Measurements from ENCODE around the gene GAB1. TPM values are rescaled to one million over a fixed set of nuclear protein-coding genes. Genes with fewer than 3 reads are reported as not detected.

The GAB1 gene
- total RNA-seq, 2 donors from 2014 or later, result 28.3 to 33.3 TPM

- Histone ChIP-seq H3K9ac (ENCODE audit: extremely low read depth, low read length, poor library complexity, severe bottlenecking) (no peak overlapping the region), H3K27ac (ENCODE audit: low read depth, low read length) (no peak overlapping the region), H3K36me3 (ENCODE audit: control insufficient read depth, insufficient read depth, low read length) (no peaks in the 10 kb centered on the region), H3K4me3 (ENCODE audit: low read length) (no peak overlapping the region), H3K9me3 (ENCODE audit: control insufficient read depth, low read length) (no peaks in the 10 kb centered on the region), H3K27me3 (ENCODE audit: control insufficient read depth, insufficient read depth, low read length, poor library complexity, severe bottlenecking) (no peaks in the 10 kb centered on the region), H3K4me1 (ENCODE audit: control insufficient read depth, insufficient read depth, low read length) (peaks cover 4% of the 10 kb centered on the region)
- no peak overlapping the region for H3K4me3 Mint-ChIP-seq
- no peaks in the 10 kb centered on the region for H3K27me3 Mint-ChIP-seq (ENCODE audit: insufficient read depth)
- H3K9me3 Mint-ChIP-seq, result no peaks in the 10 kb centered on the region
- no peaks in the 10 kb centered on the region for H3K36me3 Mint-ChIP-seq (ENCODE audit: low read depth)
- peaks cover 21% of the 10 kb centered on the region for H3K4me1 Mint-ChIP-seq
- no peak overlapping the region for H3K27ac Mint-ChIP-seq
- DNase-seq, result no peak
- no peak for TF ChIP-seq CTCF (conservative IDR thresholded peaks at IDR 0.05)
- whole genome bisulfite sequencing, 2 experiments (ENCODE audit: insufficient coverage in 1 of 2, insufficient read length in 1 of 2), result 94% methylated on average over 2 of the region's 3 CpGs; no CpG with 5 or more reads in 1 of the 2 experiments
These were observed 68.5 kb downstream of the GAB1 start for GRCh38 chr4:143405075-143405730.

DNA sequence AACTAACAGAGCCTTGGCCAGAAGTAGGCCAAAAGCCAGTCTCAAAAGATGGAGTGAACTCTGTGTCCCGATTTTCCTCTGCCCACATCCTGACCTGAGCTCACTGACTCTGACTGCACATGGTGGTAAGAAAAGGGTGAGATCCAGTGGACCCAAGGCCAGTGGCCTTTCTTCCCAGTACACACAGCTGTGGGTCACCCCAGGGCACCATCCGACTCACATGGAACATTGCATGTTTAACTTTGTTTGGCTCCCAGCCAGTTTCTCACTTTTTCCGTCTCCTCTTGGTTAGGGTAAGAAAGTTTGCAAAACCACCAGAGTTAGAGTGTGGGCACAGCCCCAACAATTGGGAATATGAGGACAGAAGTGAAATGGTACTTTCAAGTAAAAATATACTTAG lies 69.8 kb downstream of the GAB1 start:
- Histone ChIP-seq H3K27me3 (ENCODE audit: control insufficient read depth, insufficient read depth, low read length, poor library complexity, severe bottlenecking) (no peaks in the 10 kb centered on the region), H3K9me3 (ENCODE audit: control insufficient read depth, low read length) (no peaks in the 10 kb centered on the region), H3K27ac (ENCODE audit: low read depth, low read length) (no peak overlapping the region), H3K4me1 (ENCODE audit: control insufficient read depth, insufficient read depth, low read length) (peaks cover 4% of the 10 kb centered on the region), H3K36me3 (ENCODE audit: control insufficient read depth, insufficient read depth, low read length) (no peaks in the 10 kb centered on the region), H3K9ac (ENCODE audit: extremely low read depth, low read length, poor library complexity, severe bottlenecking) (no peak overlapping the region), H3K4me3 (ENCODE audit: low read length) (no peak overlapping the region)
- H3K36me3 Mint-ChIP-seq (ENCODE audit: low read depth), result no peaks in the 10 kb centered on the region
- 97% methylated on average over 3 of the region's 3 CpGs; no CpG with 5 or more reads in 1 of the 2 experiments for WGBS, 2 experiments (ENCODE audit: insufficient coverage in 1 of 2, insufficient read length in 1 of 2)
- H3K4me1 Mint-ChIP-seq, result peaks cover 25% of the 10 kb centered on the region
- no peaks in the 10 kb centered on the region for H3K27me3 Mint-ChIP-seq (ENCODE audit: insufficient read depth)
- H3K27ac Mint-ChIP-seq, result peak overlapping the region; percentile 5
- no peaks in the 10 kb centered on the region for H3K9me3 Mint-ChIP-seq
- H3K4me3 Mint-ChIP-seq, result no peak overlapping the region
- TF ChIP-seq CTCF (conservative IDR thresholded peaks at IDR 0.05), result no peak
- no peak for DNase-seq

DNA sequence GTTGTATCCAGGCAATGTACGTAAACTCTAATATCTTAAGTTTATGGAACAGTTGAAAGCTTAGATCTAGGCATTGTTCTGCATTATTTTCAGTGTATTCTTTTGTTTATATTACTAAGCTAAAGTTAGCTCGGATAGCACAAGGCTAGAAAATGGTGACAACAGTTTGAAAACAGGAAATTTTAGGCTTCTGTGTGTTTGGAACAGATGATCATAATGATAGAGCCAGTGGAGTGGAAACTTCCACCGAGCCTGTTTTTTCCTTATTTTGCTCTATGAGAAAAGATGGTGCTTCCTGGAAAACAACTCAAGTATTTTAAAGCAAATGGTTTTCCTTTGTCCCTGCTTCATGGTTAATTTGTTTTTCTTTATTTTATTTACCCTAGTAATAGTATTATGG lies 70.8 kb downstream of the GAB1 start:
- Histone ChIP-seq H3K9ac (ENCODE audit: extremely low read depth, low read length, poor library complexity, severe bottlenecking) (no peak overlapping the region), H3K36me3 (ENCODE audit: control insufficient read depth, insufficient read depth, low read length) (no peaks in the 10 kb centered on the region), H3K9me3 (ENCODE audit: control insufficient read depth, low read length) (no peaks in the 10 kb centered on the region), H3K4me3 (ENCODE audit: low read length) (no peak overlapping the region), H3K27ac (ENCODE audit: low read depth, low read length) (no peak overlapping the region), H3K4me1 (ENCODE audit: control insufficient read depth, insufficient read depth, low read length) (peaks cover 4% of the 10 kb centered on the region), H3K27me3 (ENCODE audit: control insufficient read depth, insufficient read depth, low read length, poor library complexity, severe bottlenecking) (no peaks in the 10 kb centered on the region)
- Mint-ChIP-seq H3K4me1 (peaks cover 25% of the 10 kb centered on the region), H3K4me3 (no peak overlapping the region), H3K27ac (no peak overlapping the region), H3K9me3 (no peaks in the 10 kb centered on the region), H3K36me3 (ENCODE audit: low read depth) (no peaks in the 10 kb centered on the region), H3K27me3 (ENCODE audit: insufficient read depth) (no peaks in the 10 kb centered on the region)
- no peak for TF ChIP-seq CTCF (conservative IDR thresholded peaks at IDR 0.05)
- WGBS, 2 experiments (ENCODE audit: insufficient coverage in 1 of 2, insufficient read length in 1 of 2), result 78 to 92% methylated on average over 1 to 3 of the region's 3 CpGs
- DNase-seq, result no peak

Data from endodermal cell (in vitro differentiated cells).